Activated CD8-positive, alpha-beta memory T cell treated with anti-CD3 and anti-CD28 coated beads, Interleukin-2, amount 50 U/mL, for 1 hour (primary cell): ENCODE results near the gene DPM3.
"Not testable (repeated sequence)": the region's sequence is repeated elsewhere in the genome, so short reads cannot be mapped to it uniquely, and the experiment has no call there.

Source experiments
- DNase-seq: peaks from one replicate; pipeline ENCODE4 v3.0.0-alpha.2; 2020; ENCODE audit errors: extremely low read depth

The DPM3 gene

GRCh38 chr1:155175281-155175926 is 35.1 kb upstream of the DPM3 start:
- no peak for DNase-seq

- DNase-seq: no peak
These were observed 34.3 kb upstream of the DPM3 start for GRCh38 chr1:155174324-155175280.

GRCh38 chr1:155173478-155174323 is 33.4 kb upstream of the DPM3 start, which contains the start of gene TRIM46:
Gene TRIM46 (plus strand): TSS chr1:155173849. CDS start chr1:155173967, 118 bp downstream.
- DNase-seq: no peak

- DNase-seq: peak; percentile 86
These were observed 32.6 kb upstream of the DPM3 start, which contains the start of gene KRTCAP2 for GRCh38 chr1:155172732-155173477. Gene KRTCAP2 (minus strand): TSS chr1:155173304. CDS start chr1:155173224, 80 bp downstream.

GRCh38 chr1:155171836-155172731 is 31.8 kb upstream of the DPM3 start:
- DNase-seq: no peak

GRCh38 chr1:155170806-155171205 is 30.5 kb upstream of the DPM3 start:
- DNase-seq: no peak

GRCh38 chr1:155170101-155170785 is 29.9 kb upstream of the DPM3 start:
- DNase-seq: no peak

GRCh38 chr1:155169541-155169940 is 29.2 kb upstream of the DPM3 start:
- DNase-seq: no peak

GRCh38 chr1:155168456-155169210 is 28.3 kb upstream of the DPM3 start:
- DNase-seq: no peak

- DNase-seq: not testable (repeated sequence)
These were observed 27.7 kb upstream of the DPM3 start for GRCh38 chr1:155168105-155168445.

- DNase-seq: peak; percentile 58
These were observed 27.1 kb upstream of the DPM3 start for GRCh38 chr1:155167166-155168104.

- DNase-seq: no peak
These were observed 26.3 kb upstream of the DPM3 start for GRCh38 chr1:155166471-155167165.

GRCh38 chr1:155166051-155166470 is 25.7 kb upstream of the DPM3 start:
- no peak for DNase-seq

- DNase-seq: not testable (repeated sequence)
These were observed 24.3 kb upstream of the DPM3 start for GRCh38 chr1:155164625-155165024.

- DNase-seq: not testable (repeated sequence)
These were observed 23.5 kb upstream of the DPM3 start for GRCh38 chr1:155163785-155164184.

GRCh38 chr1:155162631-155163030 is 22.3 kb upstream of the DPM3 start:
- not testable (repeated sequence) for DNase-seq

- no peak for DNase-seq
These were observed 19.8 kb upstream of the DPM3 start for GRCh38 chr1:155160128-155160527.
